Panc1 (cell line): Measurements from ENCODE around the gene ATG4A. TPM values are rescaled to one million over a fixed set of nuclear protein-coding genes. Genes with fewer than 3 reads are reported as not detected.

Source experiments
- ATAC-seq: fragments of 200-7000 bp; cut with Tn5 transposase; 2 replicates; pipeline ENCODE4 v1.9.1; 2020; ENCODE audit warnings: mild to moderate bottlenecking, moderate library complexity
- BruUV-seq: library from RNA; stranded (reverse); fragments of 400-500 nt; replicated peaks from 2 replicates; lab custom pipeline; 2021; lab: Mats Ljungman, UMichigan
- CTCF ChIA-PET: fragments of 300-600 bp; sonication (Branson Sonifier 250); formaldehyde crosslinking; loops from one replicate; lab custom pipeline; 2022; ENCODE audit warnings: antibody characterized with exemption; lab: Charles Lee
- POLR2A ChIA-PET: fragments of 300-600 bp; sonication (Branson Sonifier 250); formaldehyde crosslinking; loops from one replicate; lab custom pipeline; 2022; ENCODE audit warnings: antibody characterized with exemption; lab: Charles Lee
- DNase-seq: peaks from one replicate; pipeline ENCODE4 v3.0.0-alpha.2; 2010; ENCODE audit warnings: low read depth, low spot score
- H3K27ac ChIP-seq: 2 replicates; pipeline ENCODE4 v1.5.1; 2011; ENCODE audit warnings: mild to moderate bottlenecking, low read length, inconsistent platforms
- H3K27me3 ChIP-seq: fragments of 200-500 bp; sonication (Bioruptor generic); 2 replicates; pipeline ENCODE4 v1.6.0; 2014; ENCODE audit warnings: low read length, inconsistent platforms; ENCODE audit not compliant: control insufficient read depth, insufficient read depth
- H3K36me3 ChIP-seq: fragments of 200-500 bp; sonication (Bioruptor generic); 2 replicates; pipeline ENCODE4 v1.5.1; 2014; ENCODE audit warnings: inconsistent platforms, mild to moderate bottlenecking, low read length, moderate library complexity; ENCODE audit not compliant: control insufficient read depth, insufficient read depth
- H3K4me1 ChIP-seq: 2 replicates; pipeline ENCODE4 v1.5.1; 2011; ENCODE audit warnings: inconsistent platforms, mild to moderate bottlenecking, low read length, moderate library complexity; ENCODE audit not compliant: control insufficient read depth, insufficient read depth
- H3K4me3 ChIP-seq, 2 experiments: 2 replicates each; pipeline ENCODE4 v1.5.1; 2011 to 2012; ENCODE audit warnings: low read depth in 2 of 2, low read length in 2 of 2, mild to moderate bottlenecking in 2 of 2, inconsistent platforms in 1 of 2, moderate library complexity in 1 of 2
- H3K9me3 ChIP-seq: fragments of 200-500 bp; sonication (Bioruptor generic); 2 replicates; pipeline ENCODE4 v1.5.1; 2014; ENCODE audit warnings: low read depth, mild to moderate bottlenecking, inconsistent platforms, low read length, moderate library complexity; ENCODE audit not compliant: control insufficient read depth, insufficient read depth
- CTCF ChIP-seq: fragments of 450-650 bp; IDR thresholded peaks from 2 replicates; pipeline ENCODE4 v1.5.1; 2017; ENCODE audit warnings: mild to moderate bottlenecking
- POLR2AphosphoS5 ChIP-seq: IDR thresholded peaks from 2 replicates; pipeline ENCODE4 v1.6.1; 2012; ENCODE audit warnings: mild to moderate bottlenecking, low read depth, low read length, moderate library complexity
- REST ChIP-seq, 2 experiments: IDR thresholded peaks; 2 replicates each; pipeline ENCODE4 v1.6.1; 2011 to 2012; ENCODE audit warnings: low read depth in 2 of 2, control low read depth in 1 of 2, low read length in 1 of 2, mild to moderate bottlenecking in 1 of 2, moderate library complexity in 1 of 2; ENCODE audit not compliant: insufficient read depth in 1 of 2
- SIN3A ChIP-seq: IDR thresholded peaks from 2 replicates; pipeline ENCODE4 v1.6.1; 2012; ENCODE audit warnings: low read depth, mild to moderate bottlenecking, low read length, moderate library complexity, borderline replicate concordance; ENCODE audit not compliant: insufficient read depth
- TCF7L2 ChIP-seq: IDR thresholded peaks from 2 replicates; pipeline ENCODE4 v1.6.1; 2011; ENCODE audit warnings: mild to moderate bottlenecking, low read depth, low read length, inconsistent platforms
- in situ Hi-C: cut with HindIII; loops from 2 replicates; pipeline ENCODE4 v1.10.0; 2016; ENCODE audit warnings: low sequenced_read_pairs, low pct_unique_long_range_greater_than_20kb
- intact Hi-C: fragments of 100-400 bp; cut with micrococcal nuclease; formaldehyde crosslinking; loops from one replicate; pipeline ENCODE4 v1.10.0; 2022; ENCODE audit not compliant: unreplicated experiment
- total RNA-seq: library from RNA; stranded (reverse); gene quantifications from one replicate; pipeline ENCODE4 v1.2.1, GENCODE V29; 2021; ENCODE audit not compliant: unreplicated experiment

The ATG4A gene
- total RNA-seq, 1 experiment from 2014 or later: 13.7 TPM

- DNase-seq (no peak), ATAC-seq (no peak)
- Histone ChIP-seq H3K27me3 (no peaks in the 10 kb centered on the region), H3K4me1 (no peaks in the 10 kb centered on the region), H3K4me3 (no peak overlapping the region), H3K36me3 (no peaks in the 10 kb centered on the region), H3K27ac (no peak overlapping the region), H3K9me3 (no peaks in the 10 kb centered on the region)
- in situ Hi-C loops (no loop called here), intact Hi-C loops (no loop called here)
- no peak for TF ChIP-seq POLR2AphosphoS5
- TF ChIP-seq SIN3A: no peak
- TF ChIP-seq REST (IDR thresholded peaks at IDR 0.05; ENCODE audit: insufficient read depth in 1 of 2, low read depth in 2 of 2, low read length in 1 of 2): no peak
- TF ChIP-seq TCF7L2: no peak
- TF ChIP-seq CTCF: no peak
- ChIA-PET CTCF (no interaction called here), POLR2A (no interaction called here)
- BruUV-seq: no TSS peak
These were observed 41.9 kb upstream of the ATG4A start for GRCh38 chrX:108049649-108050048.

- Histone ChIP-seq H3K27ac (no peak overlapping the region), H3K36me3 (no peaks in the 10 kb centered on the region), H3K27me3 (no peaks in the 10 kb centered on the region), H3K4me3 (no peak overlapping the region), H3K9me3 (no peaks in the 10 kb centered on the region), H3K4me1 (no peaks in the 10 kb centered on the region)
- no peak for DNase-seq
- ChIA-PET POLR2A (no interaction called here), CTCF (no interaction called here)
- BruUV-seq: no TSS peak
- no peak for ATAC-seq
- TF ChIP-seq POLR2AphosphoS5 (no peak), TCF7L2 (no peak)
- intact Hi-C loops: no loop called here
- in situ Hi-C loops: no loop called here
These were observed 38.4 kb upstream of the ATG4A start for GRCh38 chrX:108053218-108053617.

GRCh38 chrX:108055546-108055945 is 36.0 kb upstream of the ATG4A start:
- Histone ChIP-seq H3K9me3 (no peaks in the 10 kb centered on the region), H3K27me3 (no peaks in the 10 kb centered on the region), H3K4me1 (no peaks in the 10 kb centered on the region), H3K27ac (no peak overlapping the region), H3K4me3 (no peak overlapping the region), H3K36me3 (no peaks in the 10 kb centered on the region)
- intact Hi-C loops: no loop called here
- POLR2A ChIA-PET: no interaction called here
- DNase-seq: no peak
- TF ChIP-seq SIN3A: no peak
- no peak for TF ChIP-seq CTCF
- TF ChIP-seq TCF7L2: no peak
- TF ChIP-seq REST (IDR thresholded peaks at IDR 0.05; ENCODE audit: insufficient read depth in 1 of 2, low read depth in 2 of 2, low read length in 1 of 2): no peak
- TF ChIP-seq POLR2AphosphoS5: no peak
- ATAC-seq: no peak
- in situ Hi-C loops: no loop called here
- CTCF ChIA-PET: no interaction called here
- no TSS peak for BruUV-seq
